GM19372 (cell line): ENCODE results near the gene GMIP.
A peak's percentile ranks its signal among the peaks of the same experiment; 100 is the strongest.
"Not testable (repeated sequence)": the region's sequence is repeated elsewhere in the genome, so short reads cannot be mapped to it uniquely, and the experiment has no call there.

Source experiments
- ATAC-seq: cut with Tn5 transposase; IDR thresholded peaks from one replicate; pipeline ENCODE4 v1.9.1; 2021; ENCODE audit warnings: mild to moderate bottlenecking, low read depth, moderate library complexity; ENCODE audit not compliant: unreplicated experiment

Gene GMIP

GRCh38 chr19:19615086-19615485 is 28.4 kb downstream of the GMIP start:
- no peak for ATAC-seq

DNA sequence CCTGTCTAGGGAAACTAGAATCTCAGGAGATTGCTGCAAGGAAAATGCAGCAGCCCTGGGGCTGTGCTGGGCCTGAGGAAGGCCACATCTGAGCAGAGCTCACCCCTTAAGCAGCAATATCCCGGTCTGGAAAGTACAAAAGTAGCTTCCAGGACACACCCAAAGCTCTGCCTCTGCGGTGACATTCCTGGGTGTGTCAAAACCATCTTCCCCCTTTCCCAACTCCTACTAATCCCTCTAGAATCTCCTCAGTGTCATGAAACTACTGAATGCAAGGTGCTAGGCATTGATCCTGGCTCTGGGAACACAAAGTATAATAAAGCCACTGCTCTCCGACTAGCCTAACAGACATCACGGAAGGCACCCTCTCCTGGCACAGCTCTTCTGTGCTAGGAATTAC is 30.0 kb downstream of the GMIP start:
- ATAC-seq = no peak

DNA sequence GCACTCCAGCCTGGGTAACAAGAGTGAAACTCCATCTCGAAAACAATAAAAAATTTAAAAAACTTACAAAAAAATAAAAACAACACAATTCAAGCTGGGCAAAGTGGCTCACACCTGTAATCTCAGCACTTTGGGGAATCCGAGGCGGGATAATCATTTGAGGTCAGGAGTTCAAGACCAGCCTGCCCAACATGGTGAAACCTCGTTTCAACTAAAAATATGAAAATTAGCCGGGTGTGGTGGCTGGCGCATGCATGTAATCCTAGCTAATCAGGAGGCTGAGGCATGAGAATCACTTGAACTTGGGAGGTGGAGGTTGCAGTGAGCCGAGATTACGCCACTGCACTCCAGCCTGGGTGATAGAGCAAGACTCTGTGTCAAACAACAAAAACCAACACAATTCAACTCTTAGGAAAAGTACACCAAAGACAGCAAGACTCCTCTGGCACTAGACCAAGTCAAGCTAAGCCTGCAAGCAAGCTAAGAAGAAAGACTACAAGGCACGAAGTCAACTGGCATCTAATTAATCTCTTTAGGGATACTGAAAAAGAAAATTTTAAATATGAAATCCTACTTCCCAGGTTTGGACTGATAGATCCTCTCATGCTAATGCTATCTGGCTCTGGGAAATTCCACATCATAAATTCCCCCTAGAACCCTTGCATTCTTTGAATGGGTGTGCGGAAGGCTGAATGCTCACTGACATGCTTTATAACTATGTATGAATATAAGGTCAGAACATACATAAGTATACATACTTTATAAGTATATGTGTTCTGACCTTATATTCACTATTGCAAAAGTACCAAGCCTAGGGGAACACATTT is 32.9 kb downstream of the GMIP start:
- ATAC-seq = no peak

DNA sequence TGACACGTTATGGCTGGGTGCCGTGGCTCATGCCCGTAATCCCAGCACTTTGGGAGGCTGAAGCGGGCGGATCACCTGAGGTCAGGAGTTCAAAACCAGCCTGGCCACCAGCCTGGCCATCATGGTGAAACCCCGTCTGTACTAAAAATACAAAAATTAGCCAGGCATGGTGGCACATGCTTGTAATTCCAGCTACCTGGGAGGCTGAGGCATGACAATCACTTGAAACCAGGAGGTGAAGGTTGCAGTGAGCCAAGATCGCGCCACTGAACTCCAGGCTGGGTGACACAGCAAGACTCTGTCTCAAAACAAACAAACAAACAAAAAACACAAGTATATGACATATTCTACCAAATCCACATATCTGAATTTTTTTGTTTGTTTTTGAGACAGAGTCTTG is 36.8 kb downstream of the GMIP start:
- ATAC-seq = not testable (repeated sequence)

DNA sequence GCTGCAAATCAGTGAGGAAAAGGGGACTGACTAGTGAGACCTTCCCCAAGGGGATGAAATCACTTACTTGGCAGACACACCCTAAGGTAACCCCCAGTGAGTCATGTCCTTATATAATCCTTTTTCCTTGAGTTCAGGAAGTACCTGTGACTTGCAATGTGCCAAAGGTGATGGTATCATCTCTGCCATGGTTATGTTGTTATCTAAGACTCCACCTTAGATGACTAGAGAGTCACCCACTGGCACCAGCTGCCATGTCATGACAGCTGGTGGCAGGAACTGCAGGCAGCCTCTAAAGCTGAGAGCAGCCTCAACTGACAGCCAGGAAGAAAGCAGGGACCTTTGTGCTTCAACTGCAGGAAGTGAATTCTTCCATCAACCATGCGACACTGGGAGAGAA is 37.4 kb downstream of the GMIP start:
- ATAC-seq = no peak

DNA sequence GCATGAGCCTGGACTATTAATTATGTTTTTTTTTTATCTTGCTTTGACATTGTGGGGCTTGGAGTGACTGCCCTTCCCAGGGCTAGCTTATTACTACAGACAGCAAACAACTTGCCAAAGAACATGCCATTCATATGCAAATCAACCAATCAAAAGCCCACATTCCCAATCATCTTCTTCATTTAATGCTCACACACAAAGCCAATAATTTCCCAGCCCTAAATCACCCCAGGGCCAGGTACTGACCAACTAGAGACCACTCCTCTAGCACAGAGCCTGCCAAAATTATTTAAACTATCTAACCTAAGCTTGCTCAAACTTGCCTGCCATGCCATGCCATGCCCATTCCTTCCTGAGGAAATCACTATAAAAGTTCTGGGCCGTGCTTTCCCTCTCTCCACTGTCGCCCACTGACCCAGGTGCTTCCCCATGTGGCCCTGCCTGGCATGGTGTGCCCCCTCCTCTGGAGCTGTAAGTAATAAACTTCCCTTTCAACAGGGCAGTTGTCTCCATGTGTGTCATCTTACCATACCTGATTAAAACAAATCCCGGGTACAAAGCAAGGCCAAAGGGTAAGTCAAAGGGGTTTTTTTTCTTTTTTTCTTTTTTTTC is 40.6 kb downstream of the GMIP start:
- no peak for ATAC-seq

GRCh38 chr19:19602136-19602712 is 41.2 kb downstream of the GMIP start:
- no peak for ATAC-seq

DNA sequence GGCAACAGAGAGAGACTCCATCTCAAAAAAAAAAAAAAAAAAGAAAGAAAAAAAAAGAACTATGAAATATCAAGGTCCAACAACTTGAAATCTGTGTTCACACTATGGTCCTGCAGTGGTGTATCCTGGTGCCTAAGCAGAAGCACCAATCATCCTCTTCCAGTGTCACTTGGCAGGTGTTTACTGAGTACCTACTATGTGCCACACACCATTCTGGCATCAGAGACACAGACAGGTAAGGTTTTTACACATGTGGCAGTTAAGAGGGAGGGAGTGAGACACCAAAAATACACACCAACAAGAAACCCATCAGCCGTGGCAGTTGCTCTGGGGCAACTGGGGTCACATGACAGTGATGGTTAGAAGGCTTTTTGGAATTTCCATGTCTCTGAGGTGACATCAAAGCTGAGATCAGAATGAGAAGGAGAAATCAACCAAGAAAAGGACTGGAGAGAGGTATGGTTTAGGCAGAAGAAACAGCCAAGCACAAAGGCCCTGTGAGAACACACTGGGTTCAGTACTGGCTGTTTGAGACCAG is 42.6 kb downstream of the GMIP start:
- ATAC-seq = no peak

- ATAC-seq = not testable (repeated sequence)
Observed at GRCh38 chr19:19598728-19599451, 44.6 kb downstream of the GMIP start.

DNA sequence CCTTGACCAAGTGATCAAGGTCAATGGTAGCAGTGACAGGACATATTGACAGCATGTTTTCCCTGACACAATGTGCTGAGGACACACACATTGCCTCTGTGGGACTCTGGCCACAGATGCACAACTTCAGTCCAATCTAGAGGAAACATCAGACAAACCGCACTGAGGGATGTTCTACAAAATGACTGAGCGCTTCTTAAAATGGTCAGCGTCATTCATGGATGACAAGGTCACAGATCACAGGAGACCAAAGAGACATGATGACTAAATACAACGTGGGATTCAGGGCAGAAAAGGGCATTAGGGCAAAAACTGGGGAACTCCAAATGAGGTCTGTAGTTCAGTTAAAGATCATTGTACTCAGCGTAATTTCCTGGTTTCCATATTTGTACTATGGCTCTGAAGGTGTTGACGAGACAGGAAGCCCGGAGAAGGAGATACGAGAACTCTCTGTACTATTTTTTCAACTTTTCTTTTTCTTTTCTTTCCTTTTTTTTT is 45.6 kb downstream of the GMIP start:
- ATAC-seq = peak; percentile 49

DNA sequence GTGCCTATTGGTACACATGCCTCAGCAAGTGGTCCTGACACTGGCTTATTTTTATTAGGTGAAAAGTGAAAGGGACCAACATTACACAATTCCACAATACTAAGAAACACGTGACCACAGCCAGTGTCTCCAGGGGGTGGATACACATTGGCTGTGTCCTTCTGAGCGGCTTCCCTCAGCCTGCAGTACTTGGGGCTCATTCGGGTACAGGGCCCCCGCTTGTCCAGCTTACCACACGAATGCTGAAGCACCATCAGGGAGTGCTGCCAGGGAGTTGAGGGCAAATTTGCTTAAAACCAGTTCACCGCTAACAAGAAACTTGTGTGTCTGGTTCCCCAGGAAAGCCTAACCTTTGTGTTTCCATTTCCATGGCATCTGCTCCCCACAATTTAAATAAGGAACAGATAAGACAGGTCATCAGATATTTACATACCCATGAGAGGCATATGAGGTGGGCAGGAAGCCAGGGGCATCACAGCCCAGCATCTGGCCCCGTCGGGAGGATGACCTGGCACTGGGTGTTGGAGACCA is 48.2 kb downstream of the GMIP start:
- no peak for ATAC-seq

DNA sequence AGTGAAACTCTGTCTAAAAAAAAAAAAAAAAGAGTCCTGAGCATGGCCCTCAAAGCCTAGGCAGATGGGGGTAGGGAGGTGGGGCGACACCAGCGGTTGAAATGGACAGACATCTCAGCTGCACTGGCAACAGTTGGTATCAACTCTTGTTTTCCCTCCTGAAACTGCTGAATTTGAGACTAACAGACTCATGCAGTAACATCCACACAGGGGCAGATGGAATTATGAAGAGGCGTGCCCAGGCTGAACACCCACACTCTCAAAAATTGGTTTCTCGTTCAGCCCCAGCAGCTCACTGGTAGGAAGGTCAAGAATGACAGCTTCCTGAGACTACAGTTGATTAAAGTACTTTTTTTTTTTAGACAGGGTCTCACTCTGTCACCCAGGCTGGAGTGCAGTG is 49.1 kb downstream of the GMIP start:
- no peak for ATAC-seq

- no peak for ATAC-seq
Observed at GRCh38 chr19:19592690-19593089, 50.8 kb downstream of the GMIP start.

DNA sequence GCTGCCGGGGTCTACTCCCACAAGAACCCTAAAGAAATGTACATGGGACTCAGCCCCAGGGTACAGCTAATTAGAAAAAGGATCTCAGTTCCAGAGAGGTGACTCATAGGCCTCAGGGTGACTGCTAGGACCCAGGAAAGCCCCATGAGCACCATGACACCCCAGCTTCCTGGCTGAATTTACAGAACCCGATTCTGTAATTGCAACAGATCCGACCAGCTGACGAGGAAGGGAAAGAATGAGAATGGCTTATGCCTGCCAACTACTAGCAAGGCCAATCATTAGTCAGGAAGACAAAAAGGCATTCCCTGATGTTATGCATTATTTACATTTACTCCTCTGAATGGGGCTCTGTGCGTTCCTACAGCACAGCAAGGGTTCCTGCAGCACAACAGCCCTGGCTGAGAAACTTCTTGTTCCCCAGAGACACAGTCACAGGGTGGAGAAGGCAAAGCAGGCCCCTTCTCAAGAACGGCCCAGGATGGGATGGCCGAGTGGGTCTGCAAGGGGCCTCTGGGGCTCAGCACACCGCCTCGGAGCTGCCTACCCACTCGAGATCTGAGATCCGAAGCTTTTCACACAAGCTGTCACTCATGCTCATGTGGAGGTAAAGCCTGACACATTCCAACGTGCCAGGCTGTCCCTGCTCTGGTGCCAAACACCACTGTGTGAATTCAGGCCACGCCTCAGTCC is 52.2 kb downstream of the GMIP start:
- ATAC-seq = no peak

GRCh38 chr19:19588546-19588945 is 54.9 kb downstream of the GMIP start:
- ATAC-seq = no peak

DNA sequence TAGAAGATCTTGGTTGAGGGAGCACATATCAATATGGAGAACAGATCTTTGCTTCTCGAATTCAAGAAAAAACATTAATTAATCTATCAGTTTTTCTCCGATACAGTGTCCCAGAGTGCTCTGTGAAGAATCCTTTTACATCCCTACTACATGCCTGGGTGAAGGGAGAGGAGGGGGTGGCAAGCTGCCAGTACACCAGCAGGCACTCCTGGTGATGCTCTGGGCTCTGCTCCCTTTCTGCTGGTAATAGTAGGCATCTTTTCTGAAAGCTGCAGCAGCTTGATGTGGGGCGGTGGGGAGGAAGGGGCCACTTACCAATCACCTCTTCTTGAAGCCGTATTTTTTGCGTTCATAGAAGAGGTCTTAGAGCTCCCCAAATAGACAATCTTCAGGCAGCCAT is 55.7 kb downstream of the GMIP start:
- no peak for ATAC-seq

DNA sequence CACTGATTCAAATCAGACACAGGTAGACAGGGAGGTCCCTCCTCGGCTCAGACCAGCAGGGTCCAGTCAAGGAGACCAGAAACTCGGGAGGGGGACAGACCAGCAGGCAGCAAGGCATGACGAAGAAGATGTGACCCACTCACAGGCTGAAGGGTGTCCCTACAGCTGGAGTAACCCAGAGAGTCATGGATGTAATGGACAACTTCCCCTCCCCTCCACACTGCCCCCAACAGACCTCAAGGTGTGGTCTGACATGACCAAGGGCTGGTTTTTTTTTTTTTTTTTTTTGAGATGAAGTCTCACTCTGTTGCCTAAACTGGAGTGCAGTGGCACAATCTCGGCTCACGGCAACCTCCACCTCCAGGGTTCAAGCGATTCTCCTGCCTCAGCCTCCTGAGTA is 59.1 kb downstream of the GMIP start:
- ATAC-seq = no peak

GRCh38 chr19:19582471-19582870 is 61.0 kb downstream of the GMIP start:
- no peak for ATAC-seq

- no peak for ATAC-seq
Observed at GRCh38 chr19:19581391-19581790, 62.1 kb downstream of the GMIP start.

GRCh38 chr19:19580418-19580817 is 63.0 kb downstream of the GMIP start:
- ATAC-seq = no peak
